MM.1S (cell line): ENCODE results near the gene TSPAN9.

Source experiments
- DNase-seq: peaks from one replicate; pipeline ENCODE4 v3.0.0-alpha.2; 2015
- H2AFZ ChIP-seq: fragments of 300-600 bp; sonication (generic); 2 replicates; pipeline ENCODE4 v1.6.0; 2016; ENCODE audit warnings: antibody characterized with exemption, low read length
- H3F3A ChIP-seq: fragments of 300-600 bp; sonication (generic); 2 replicates; pipeline ENCODE4 v1.6.1; 2016; ENCODE audit warnings: mild to moderate bottlenecking, antibody characterized with exemption, low read length, moderate library complexity, mixed read lengths; ENCODE audit not compliant: insufficient read depth
- H3K27ac ChIP-seq: fragments of 300-600 bp; sonication (generic); 2 replicates; pipeline ENCODE4 v1.5.1; 2016; ENCODE audit warnings: mild to moderate bottlenecking, low read length
- H3K27me3 ChIP-seq: fragments of 300-600 bp; sonication (generic); replicated peaks from 2 replicates; pipeline ENCODE4 v1.6.0; 2016; ENCODE audit warnings: low read length; ENCODE audit not compliant: insufficient read depth
- H3K36me3 ChIP-seq: fragments of 300-600 bp; sonication (generic); replicated peaks from 2 replicates; pipeline ENCODE4 v1.6.1; 2016; ENCODE audit warnings: mild to moderate bottlenecking, low read length, mixed read lengths; ENCODE audit not compliant: insufficient read depth
- H3K4me1 ChIP-seq: fragments of 300-600 bp; sonication (generic); 2 replicates; pipeline ENCODE4 v1.6.1; 2016; ENCODE audit warnings: low read length, mixed read lengths
- H3K4me2 ChIP-seq: fragments of 300-600 bp; sonication (generic); 2 replicates; pipeline ENCODE4 v1.6.0; 2016; ENCODE audit warnings: low read depth, low read length
- H3K4me3 ChIP-seq: fragments of 300-600 bp; sonication (generic); 2 replicates; pipeline ENCODE4 v1.5.1; 2016; ENCODE audit warnings: low read length, mixed read lengths
- H3K79me2 ChIP-seq: fragments of 300-600 bp; sonication (generic); 2 replicates; pipeline ENCODE4 v1.6.1; 2016; ENCODE audit warnings: mixed run types, low read length, mixed read lengths
- H3K9ac ChIP-seq: fragments of 300-600 bp; sonication (generic); 2 replicates; pipeline ENCODE4 v1.6.1; 2016; ENCODE audit warnings: low read length, mixed read lengths
- H3K9me2 ChIP-seq: fragments of 300-600 bp; sonication (generic); replicated peaks from 2 replicates; pipeline ENCODE4 v1.6.1; 2016; ENCODE audit warnings: mild to moderate bottlenecking, low read length, mixed read lengths; ENCODE audit not compliant: insufficient read depth
- H3K9me3 ChIP-seq: fragments of 300-600 bp; sonication (generic); replicated peaks from 2 replicates; pipeline ENCODE4 v1.6.1; 2016; ENCODE audit warnings: mild to moderate bottlenecking, low read length, mixed read lengths; ENCODE audit not compliant: insufficient read depth
- H4K20me1 ChIP-seq: fragments of 300-600 bp; sonication (generic); 2 replicates; pipeline ENCODE4 v1.6.1; 2016; ENCODE audit warnings: mild to moderate bottlenecking, low read length, moderate library complexity, mixed read lengths; ENCODE audit not compliant: insufficient read depth
- EZH2 ChIP-seq: fragments of 300-600 bp; sonication (generic); optimal IDR thresholded peaks from 2 replicates; pipeline ENCODE3; 2017; ENCODE audit warnings: low read depth, mild to moderate bottlenecking, antibody characterized with exemption, low read length, mixed read lengths
- EZH2phosphoT487 ChIP-seq: fragments of 300-600 bp; sonication (generic); IDR thresholded peaks from 2 replicates; pipeline ENCODE4 v1.6.1; 2018; ENCODE audit warnings: antibody characterized with exemption, low read length
- TF ChIP-seq, protein P1 (sequence below): fragments of 300-600 bp; sonication (generic); IDR thresholded peaks from 2 replicates; pipeline ENCODE4 v1.5.1; 2016; ENCODE audit warnings: antibody characterized with exemption, low read length, mixed read lengths

Gene TSPAN9

DNA sequence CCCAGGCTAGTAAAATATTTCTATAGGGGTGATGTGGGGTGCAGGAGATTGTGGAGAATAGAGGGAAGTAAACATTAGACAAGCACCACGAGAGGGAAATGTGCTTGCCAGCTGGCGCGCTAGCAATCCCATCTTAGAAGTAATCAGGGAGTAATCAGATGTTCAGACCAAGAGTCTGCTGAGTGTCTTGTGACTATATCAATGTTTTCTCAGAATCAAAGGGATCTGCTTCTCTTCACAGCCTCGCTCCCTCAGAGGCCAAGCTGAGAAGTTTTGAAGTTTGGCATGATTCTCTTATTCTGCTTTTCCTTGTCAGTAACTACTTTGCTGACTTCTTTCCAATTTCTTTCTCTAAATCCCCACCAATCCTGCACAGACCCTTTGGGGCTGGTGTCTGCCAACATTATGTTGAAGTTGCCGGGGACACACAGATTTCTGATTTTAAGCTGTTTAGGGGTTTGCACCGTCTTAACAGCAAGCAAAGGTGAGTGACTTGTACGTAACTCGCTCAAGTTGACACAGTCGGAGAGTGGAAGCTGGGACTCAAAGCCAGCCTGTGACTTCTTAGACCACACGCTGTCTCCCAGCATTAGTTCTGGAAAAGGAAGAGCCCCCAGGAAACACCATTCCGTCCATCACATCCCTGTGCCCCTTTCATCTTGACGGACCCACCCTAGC lies 22.0 kb upstream of the TSPAN9 start:
- H3K36me3 ChIP-seq: no peaks in the 10 kb centered on the region
- no peaks in the 10 kb centered on the region for H3K9me3 ChIP-seq

DNA sequence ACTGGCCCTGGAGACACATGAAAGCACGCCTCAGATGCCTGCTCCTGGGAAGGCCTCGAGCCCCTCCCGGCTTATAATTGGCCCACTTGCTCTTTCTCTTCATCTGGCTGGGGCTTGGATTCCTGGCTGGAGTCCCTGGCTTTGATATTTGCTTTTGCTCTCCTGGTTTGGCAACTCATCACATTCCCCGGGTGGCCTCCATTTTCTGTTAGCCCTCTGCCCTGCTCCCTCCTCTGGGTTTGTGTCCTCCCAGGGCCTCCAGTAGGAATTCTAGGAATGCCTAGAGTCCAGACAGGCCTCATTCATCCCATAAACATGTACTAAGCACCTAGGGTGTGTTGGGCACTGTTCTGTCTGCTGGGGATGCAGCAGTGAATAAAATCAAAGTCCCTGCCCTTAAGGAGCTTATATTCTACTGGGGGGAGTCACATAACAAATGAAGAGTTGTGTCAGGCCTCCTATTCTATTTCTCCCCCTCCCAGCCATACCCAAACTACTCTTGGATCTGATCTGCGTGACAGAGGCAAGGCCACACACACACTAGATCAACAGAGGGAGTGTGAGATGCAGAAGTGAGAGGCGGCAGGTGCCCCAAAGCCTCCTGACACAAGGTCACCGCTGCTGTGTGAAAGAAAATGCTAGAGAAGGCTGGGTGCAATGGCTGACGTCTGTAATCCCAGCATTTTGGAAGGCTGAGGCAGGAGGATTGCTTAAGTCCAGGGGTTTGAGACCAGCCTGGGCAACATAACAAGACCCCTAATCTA lies 21.3 kb upstream of the TSPAN9 start:
- H3K79me2 ChIP-seq: no peaks in the 10 kb centered on the region
- H2AFZ ChIP-seq: no peak overlapping the region
- H3K4me1 ChIP-seq: no peaks in the 10 kb centered on the region
- no peaks in the 10 kb centered on the region for H3K9me2 ChIP-seq
- no peak overlapping the region for H3K27ac ChIP-seq
- H3K4me2 ChIP-seq: no peak overlapping the region
- peaks cover 20% of the 10 kb centered on the region for H3K27me3 ChIP-seq
- no peak overlapping the region for H3K4me3 ChIP-seq
- DNase-seq: no peak
- TF ChIP-seq EZH2 (no peak), EZH2phosphoT487 (no peak)
- TF ChIP-seq, protein P1, sequence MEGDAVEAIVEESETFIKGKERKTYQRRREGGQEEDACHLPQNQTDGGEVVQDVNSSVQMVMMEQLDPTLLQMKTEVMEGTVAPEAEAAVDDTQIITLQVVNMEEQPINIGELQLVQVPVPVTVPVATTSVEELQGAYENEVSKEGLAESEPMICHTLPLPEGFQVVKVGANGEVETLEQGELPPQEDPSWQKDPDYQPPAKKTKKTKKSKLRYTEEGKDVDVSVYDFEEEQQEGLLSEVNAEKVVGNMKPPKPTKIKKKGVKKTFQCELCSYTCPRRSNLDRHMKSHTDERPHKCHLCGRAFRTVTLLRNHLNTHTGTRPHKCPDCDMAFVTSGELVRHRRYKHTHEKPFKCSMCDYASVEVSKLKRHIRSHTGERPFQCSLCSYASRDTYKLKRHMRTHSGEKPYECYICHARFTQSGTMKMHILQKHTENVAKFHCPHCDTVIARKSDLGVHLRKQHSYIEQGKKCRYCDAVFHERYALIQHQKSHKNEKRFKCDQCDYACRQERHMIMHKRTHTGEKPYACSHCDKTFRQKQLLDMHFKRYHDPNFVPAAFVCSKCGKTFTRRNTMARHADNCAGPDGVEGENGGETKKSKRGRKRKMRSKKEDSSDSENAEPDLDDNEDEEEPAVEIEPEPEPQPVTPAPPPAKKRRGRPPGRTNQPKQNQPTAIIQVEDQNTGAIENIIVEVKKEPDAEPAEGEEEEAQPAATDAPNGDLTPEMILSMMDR: no peak
- H3F3A ChIP-seq: no peaks in the 10 kb centered on the region
- H3K36me3 ChIP-seq: no peaks in the 10 kb centered on the region
- no peaks in the 10 kb centered on the region for H4K20me1 ChIP-seq
- H3K9ac ChIP-seq: no peak overlapping the region
- H3K9me3 ChIP-seq: no peaks in the 10 kb centered on the region

More for the DNA sequence above, 22.0 kb upstream of the TSPAN9 start:
- no peaks in the 10 kb centered on the region for H3K4me1 ChIP-seq
- peaks cover 16% of the 10 kb centered on the region for H3K27me3 ChIP-seq
- no peaks in the 10 kb centered on the region for H3K9me2 ChIP-seq
- no peak overlapping the region for H3K9ac ChIP-seq
- no peak overlapping the region for H3K27ac ChIP-seq
- no peak overlapping the region for H3K4me2 ChIP-seq
- H3K79me2 ChIP-seq: no peaks in the 10 kb centered on the region
- H4K20me1 ChIP-seq: no peaks in the 10 kb centered on the region
- H3F3A ChIP-seq: no peaks in the 10 kb centered on the region
- no peak for DNase-seq
- no peak overlapping the region for H3K4me3 ChIP-seq
- TF ChIP-seq, protein P1: no peak
- TF ChIP-seq EZH2: no peak
- no peak for TF ChIP-seq EZH2phosphoT487
- H2AFZ ChIP-seq: no peak overlapping the region

- no peaks in the 10 kb centered on the region for H3K9me3 ChIP-seq
- H3F3A ChIP-seq: no peaks in the 10 kb centered on the region
- no peak overlapping the region for H3K9ac ChIP-seq
- no peaks in the 10 kb centered on the region for H3K79me2 ChIP-seq
- H2AFZ ChIP-seq: no peak overlapping the region
- H3K9me2 ChIP-seq: no peaks in the 10 kb centered on the region
- no peak for DNase-seq
- peaks cover 21% of the 10 kb centered on the region for H3K27me3 ChIP-seq
- no peak overlapping the region for H3K27ac ChIP-seq
- no peak overlapping the region for H3K4me3 ChIP-seq
- H3K4me1 ChIP-seq: no peaks in the 10 kb centered on the region
- no peaks in the 10 kb centered on the region for H4K20me1 ChIP-seq
- H3K36me3 ChIP-seq: no peaks in the 10 kb centered on the region
- no peak overlapping the region for H3K4me2 ChIP-seq
- TF ChIP-seq, protein P1: no peak
- TF ChIP-seq EZH2 (no peak), EZH2phosphoT487 (no peak)
These were observed 16.1 kb upstream of the TSPAN9 start for GRCh38 chr12:3061059-3061458.
